HG02885 (cell line): ENCODE data around the gene SUSD4.
"Not testable (repeated sequence)": the region's sequence is repeated elsewhere in the genome, so short reads cannot be mapped to it uniquely, and the experiment has no call there.

Experiments
- ATAC-seq: cut with Tn5 transposase; IDR thresholded peaks from one replicate; pipeline ENCODE4 v1.9.1; 2021; ENCODE audit warnings: mild to moderate bottlenecking; ENCODE audit not compliant: unreplicated experiment, poor library complexity

Gene SUSD4

DNA sequence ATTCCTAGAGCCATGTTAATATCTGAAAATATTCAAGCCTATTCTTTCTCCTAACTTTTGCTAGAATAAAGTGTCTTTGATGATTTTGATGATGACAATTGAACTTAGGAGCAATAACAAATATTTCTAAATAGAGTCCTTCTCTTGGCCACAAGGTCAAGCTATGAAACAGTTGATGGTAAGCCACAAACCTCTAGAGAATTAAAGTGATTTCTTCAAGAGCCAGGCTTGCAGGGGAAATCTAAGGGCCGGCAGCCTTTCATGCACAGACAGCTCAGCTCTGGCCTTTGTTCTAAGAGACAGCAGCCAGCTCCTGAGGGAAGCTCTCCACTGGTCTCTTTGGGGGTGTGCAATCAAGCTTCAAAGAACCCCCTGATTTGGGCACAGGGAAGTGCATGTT lies 59.0 kb downstream of the SUSD4 start:
- no peak for ATAC-seq

DNA sequence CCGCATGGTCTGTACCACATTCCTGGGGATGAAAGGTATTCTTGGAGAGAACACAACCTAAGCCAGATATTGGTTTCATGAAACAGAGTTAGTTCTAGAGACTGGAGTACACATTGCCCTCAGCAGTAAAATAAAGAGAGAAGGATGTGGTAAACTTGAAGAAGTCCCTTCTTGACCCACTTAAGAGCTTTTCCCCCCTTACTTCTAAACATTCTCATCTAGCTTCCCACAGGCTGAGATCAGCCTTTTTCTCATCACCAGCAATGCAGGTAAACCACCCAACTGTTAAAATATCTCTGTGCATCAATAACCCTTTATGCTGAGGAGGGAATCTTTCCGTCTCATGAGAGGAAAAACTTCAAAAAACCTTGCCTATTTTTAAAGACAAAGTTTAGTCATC lies 62.6 kb downstream of the SUSD4 start:
- no peak for ATAC-seq

DNA sequence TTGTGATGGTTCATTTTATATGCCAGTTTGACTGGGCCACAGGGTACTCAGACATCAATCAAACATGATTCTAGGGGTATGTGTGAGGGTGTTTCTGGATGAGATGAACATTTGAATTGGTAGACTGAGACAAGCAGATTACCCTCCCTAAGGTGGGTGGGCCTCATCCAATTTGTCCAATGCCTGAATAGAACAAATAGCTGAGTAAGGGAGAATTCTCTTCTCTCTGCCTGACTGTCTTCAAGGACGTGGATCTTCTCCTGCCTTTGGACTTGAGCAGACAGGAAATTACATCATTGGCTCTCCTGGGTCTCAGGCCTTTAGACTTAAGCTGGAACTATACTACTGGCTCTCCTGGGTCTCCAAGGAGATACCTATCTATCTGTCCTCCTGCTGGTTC lies 64.4 kb downstream of the SUSD4 start:
- no peak for ATAC-seq

DNA sequence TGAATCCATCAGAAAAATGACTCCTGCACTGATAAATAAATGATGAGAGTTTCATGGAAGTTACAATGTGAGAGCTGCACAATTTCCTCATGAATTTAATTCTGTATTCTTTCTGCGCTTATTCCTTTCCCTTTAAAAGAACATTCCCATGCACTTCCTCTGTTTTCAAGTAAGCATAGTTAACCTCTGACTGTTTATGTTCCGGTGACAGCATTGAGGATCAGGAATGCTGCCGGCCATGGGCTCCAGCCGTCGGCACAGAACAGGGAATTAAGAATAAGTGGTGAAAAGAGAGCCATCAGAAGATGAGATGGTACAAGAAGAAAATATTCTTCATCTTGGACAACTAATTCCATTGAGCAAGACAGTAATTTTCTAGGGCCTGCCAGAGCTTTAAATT lies 65.3 kb downstream of the SUSD4 start:
- ATAC-seq: no peak

DNA sequence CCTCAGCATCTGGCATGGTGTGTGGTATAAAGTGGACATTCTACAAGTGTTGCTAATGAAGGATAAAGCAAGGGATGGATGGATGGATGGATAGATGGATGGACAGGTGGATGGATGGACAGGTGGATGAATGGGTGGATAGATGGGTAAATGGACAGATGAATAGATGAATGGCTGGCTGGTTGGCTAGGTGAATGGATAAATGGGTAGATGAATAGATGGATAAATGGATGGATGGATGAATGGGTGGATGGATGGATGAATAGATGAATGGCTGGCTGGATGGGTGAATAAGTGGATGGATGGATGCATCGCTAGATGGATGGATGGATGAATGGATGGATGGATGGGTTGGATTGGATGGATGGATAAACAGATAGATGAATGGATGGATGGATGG lies 66.2 kb downstream of the SUSD4 start:
- no peak for ATAC-seq

DNA sequence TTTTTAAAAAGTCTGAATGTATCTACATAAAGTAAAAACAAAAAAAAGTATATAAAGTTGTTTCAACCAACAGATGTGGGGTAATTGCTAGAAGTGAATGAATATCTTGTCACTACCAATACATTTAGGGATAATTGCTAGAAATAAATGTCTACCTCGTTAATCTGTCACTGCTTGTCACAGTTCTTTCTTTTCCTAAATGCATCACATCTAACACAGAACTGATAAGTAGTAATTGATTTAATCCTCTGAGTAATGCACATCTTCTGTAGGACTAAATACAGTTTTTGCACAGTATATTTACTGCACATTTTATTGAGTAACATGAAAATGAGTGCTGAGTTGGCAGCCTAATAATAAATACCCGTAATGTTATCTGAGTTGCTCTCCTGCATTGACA lies 72.2 kb downstream of the SUSD4 start:
- no peak for ATAC-seq

DNA sequence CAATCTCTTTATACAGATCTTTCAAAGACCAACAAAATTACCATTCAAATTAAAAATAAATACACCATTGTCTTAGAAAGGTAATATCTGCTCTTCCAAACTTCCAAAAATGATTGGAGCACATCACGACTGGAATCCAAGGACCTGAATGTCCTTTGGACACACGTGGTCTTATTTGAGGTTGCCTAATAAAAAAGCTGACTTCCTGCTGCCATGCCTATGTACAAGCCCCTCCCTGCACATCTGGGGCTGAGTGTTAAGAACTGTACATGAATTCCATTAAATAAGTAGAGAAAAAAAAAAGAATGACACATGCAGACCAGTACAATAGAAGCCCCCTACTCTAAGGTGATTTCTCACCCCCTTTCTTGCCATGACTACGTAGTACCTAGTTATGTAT lies 73.6 kb downstream of the SUSD4 start:
- no peak for ATAC-seq

DNA sequence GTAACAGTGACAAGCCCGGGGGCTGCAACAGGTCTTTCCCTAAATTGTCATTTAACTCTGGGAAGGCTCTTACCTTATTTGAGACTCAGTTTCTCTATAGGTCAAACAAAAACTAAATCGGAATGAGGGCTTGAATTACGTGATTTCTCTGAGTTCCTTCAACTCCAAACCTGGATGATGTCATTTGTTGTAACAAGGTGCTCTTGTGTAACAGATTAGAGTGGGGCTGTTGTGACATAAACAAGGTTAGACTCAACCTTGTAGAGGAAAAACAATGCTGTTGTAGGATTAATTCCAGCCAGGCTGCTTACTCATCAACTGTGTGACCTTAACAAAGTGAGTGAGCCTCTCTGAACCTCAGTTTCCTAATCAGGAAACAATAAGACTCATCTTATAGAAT lies 74.4 kb downstream of the SUSD4 start:
- ATAC-seq: no peak

DNA sequence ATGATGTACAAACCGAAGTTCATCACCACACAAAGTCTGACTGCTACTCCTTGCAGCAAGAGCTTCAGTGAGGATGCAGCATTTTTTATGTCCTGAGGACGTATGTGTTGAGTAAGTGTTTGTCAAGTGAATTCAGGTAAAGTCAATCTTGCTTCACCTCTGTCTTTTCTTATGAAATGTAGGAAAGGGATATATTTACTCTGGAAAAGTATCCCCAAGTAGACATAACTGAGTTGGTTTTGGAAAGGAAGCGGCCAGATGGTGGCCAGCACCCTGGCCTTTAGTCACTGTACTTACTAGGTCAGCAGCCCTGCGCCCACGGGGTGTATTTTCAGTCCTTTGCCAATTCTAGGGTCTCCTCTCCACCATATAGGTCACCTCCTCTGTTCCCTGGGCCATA lies 75.2 kb downstream of the SUSD4 start:
- ATAC-seq: no peak

DNA sequence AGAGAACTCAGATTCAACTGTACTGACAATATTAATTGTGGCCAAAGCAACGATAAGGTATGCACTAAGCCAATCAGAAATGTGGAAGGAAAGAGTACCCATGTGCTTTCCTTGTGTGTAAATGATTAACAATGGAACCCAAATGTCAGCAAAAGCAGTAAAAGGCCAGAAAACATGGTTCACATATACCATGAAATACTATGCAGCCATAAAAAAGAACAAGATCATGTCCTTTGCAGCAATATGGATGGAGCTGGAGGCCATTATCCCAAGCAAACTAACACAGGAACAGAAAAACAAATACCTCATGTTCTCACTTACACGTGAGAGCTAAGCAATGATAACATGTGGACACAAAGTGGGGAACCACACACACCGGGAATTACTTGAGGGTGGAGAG lies 78.5 kb downstream of the SUSD4 start:
- no peak for ATAC-seq

DNA sequence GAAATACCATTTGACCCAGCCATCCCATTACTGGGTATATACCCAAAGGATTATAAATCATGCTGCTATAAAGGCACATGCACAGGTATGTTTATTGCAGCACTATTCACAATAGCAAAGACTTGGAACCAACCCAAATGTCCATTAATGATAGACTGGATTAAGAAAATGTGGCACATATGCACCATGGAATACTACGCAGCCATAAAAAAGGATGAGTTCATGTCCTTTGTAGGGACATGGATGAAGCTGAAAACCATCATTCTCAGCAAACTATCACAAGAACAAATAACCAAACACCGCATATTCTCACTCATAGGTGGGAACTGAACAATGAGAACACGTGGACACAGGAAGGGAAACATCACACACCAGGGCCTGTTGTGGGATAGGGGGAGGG lies 80.3 kb downstream of the SUSD4 start:
- not testable (repeated sequence) for ATAC-seq

DNA sequence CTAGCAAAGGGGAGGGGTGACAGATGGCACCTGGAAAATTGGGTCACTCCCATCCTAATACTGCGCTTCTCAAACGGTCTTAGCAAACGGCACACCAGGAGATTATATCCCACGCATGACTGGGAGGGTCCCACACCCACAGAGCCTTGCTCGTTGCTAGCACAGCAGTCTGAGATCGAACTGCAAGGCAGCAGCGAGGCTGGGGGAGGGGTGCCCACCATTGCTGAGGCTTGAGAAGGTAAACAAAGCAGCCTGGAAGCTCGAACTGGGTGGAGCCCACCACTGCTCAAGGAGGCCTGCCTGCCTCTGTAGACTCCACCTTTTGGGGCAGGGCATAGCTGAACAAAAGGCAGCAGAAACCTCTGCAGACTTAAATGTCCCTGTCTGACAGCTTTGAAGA lies 85.7 kb downstream of the SUSD4 start:
- not testable (repeated sequence) for ATAC-seq

DNA sequence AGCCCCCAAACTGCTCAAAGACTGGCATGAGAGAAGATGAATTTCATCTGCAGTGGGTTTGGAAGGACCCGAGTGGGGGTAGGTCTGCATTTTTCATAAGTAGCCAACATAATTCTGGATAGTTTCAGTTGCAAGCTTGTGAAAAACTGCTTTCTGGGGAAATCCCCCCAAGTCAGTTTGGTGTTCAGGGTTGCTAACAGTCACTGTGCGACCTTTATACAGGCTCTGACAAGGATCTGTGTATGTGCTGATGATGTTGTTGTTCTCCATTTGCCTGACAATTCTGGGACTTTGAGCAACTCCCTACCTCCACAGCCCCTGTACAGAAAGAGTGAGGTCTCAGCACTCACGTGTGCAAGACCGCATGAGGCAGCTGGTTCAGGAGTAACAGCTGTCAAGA lies 87.9 kb downstream of the SUSD4 start:
- ATAC-seq: no peak

DNA sequence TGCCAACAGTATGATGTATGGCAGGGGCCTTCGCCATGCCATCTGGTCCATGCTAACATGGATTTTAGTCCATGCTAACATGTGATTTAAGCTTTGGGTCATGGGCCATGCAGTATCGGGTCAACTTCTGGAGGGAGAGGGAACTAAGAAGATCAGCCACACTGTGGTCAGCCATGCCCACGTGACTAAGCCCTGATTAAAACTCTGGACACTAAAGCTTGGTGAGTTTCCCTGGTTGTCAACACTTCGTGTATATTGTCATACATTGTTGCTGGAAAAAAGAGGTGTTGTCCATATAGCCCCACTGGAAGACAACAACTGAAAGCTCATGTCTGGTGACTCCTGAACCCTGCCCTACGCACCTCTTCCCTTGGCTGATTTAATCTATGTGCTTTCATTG lies 90.5 kb downstream of the SUSD4 start:
- no peak for ATAC-seq

DNA sequence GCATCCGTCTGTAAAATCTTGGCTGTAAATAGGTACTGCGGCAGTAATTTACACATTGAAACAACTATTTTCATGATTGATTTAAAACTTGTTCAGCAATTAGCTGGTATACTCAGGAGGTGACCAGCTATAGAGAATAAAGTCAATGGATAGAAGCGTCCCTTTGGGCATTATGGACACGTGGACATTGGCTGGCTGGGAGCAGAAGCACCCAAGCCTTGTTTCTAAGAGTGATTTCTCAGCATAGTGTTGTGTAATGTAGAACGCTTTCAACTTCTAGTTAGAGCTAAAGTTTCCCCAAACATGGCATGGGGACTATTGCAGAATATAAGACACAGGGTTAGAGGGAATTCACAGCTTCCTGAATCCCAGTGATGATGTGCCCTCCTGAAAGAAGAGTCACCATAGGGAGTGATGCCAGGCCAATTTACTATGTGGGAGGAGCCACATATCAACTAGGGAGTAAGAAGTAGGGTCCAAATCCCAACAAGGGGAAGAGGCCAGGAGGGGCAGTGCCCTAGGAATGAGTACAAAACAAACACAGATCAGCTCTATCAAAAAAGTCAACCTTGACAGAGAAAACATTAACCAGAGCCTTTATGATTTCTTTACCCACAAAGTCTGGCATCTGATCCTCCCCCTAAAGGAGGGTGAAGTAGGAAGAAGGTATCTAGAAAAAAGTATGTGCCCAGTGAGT lies 92.7 kb downstream of the SUSD4 start:
- ATAC-seq: no peak

DNA sequence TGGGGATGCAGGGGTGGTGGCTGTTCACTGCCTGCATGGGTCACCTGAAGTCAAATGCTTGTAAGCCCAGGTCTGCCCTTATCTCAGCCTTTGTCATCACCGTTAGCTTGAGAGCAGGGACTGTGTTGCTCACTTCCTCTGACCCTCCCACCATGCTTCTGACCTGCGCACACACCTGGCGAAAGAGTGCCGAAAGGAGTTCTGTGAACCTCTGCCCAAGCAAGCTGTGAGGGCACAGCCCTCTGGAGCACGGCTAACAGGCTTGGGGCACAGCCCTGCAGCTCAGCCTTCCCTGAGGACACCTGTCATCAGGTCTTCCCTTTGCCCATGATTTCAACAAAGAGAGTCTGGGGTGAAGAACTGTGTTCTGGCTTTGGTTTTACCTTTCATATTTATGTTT lies 93.8 kb downstream of the SUSD4 start:
- no peak for ATAC-seq

DNA sequence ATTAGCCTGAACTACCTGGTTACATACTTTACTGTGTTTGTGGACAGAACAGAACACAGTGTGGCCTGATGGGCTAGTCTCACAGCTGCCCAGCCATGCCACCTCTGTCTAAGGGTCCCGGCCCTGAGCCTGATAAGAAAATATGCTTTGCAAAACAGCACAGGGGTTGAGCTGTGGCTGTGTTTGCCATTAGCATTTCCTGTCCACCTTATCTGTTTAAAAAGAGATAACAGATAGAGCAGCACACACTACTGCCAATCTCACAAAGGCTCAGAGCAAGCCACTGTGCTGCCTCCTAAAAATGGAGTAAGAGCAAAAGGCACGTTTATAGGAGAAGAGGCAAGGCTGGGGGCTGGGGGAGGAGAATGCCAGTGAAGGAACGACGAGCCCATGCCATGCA lies 95.0 kb downstream of the SUSD4 start:
- ATAC-seq: no peak

DNA sequence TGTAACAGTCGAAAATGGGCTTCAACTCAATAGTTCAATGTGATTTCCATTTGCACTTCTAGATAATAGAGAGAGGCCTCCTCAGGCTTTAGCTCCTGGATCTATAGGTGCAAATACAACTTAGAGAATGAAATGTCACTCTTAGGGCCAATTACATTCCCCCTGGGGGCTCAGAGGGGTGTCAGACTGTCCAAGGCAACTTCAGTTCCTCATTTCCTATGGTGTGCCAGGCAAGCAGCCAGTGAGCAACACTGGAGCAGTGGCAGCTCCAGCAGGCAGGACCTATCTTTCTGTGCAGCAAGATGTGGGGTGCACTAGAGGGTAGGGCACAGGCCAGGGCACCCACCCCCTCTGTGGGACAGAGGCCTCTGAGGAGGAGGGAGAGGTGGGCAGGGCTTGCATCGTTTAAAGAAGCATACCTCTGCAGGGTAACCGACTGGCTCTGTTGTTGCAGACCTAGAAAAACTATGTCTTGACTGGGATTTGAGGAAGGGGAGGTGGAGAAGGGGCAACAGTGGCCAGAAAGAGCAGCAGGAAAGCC lies 97.3 kb downstream of the SUSD4 start:
- ATAC-seq: no peak

DNA sequence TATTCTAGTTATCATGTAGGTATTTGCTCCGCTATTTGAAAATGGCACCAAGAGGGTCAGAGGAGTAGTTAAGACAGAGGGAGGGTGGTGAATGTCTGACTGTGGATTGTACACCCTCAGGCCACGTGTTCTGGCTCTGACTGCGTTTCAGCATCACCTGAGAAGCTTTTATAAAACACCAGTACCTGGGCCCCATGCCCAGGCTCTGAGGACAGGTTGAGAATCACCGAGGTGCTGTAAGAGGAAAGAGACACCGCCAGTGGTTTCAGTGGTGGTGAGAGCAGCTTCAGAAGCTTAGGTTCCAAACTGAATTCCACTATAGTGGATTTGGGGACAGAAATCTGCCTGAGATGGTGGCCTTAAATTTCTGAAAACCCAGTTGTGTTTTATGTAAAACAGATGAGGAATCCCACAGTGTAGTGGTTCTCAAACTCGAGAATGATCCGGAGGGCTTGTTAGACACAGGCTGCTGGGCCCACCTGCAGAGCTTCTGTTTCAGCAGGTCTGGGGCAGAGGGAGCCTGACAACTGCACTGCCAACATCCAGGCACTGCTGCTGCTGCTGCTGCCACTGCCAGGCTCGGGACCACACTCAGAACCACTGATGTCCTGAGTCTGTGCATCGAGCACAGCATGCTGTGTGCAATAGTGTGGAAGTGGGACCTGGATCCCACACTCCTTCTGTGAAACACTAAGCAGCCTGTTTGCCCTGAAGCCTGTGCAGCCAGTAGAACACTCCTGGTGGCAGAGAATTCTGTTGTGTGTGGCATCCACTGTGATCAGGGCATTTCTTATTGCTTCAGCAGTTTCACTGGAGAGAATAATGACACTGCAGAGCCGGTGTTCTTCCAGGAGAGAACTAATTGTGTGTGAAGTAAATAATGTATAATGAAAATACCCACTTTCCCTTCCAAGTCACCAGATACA lies 98.7 kb downstream of the SUSD4 start:
- ATAC-seq: no peak

DNA sequence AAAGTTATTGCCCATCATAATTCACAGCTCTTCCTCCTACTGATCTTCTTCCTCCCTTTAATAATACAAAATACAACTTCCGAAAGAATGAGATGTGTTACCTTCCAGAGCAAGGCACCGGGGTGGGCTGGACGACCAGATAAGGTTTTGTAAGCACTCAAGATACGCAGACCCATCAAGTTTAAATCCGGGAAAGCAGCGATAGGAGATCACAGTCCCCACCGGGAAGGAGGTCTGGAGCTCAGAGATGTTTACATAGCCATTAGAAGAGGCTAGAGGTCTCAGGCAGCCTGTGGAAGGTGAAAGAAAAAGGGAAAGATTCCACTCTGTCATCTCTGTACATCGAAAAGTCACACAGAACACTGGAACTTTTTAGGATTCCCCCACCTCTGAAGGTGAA lies 99.4 kb downstream of the SUSD4 start:
- no peak for ATAC-seq

DNA sequence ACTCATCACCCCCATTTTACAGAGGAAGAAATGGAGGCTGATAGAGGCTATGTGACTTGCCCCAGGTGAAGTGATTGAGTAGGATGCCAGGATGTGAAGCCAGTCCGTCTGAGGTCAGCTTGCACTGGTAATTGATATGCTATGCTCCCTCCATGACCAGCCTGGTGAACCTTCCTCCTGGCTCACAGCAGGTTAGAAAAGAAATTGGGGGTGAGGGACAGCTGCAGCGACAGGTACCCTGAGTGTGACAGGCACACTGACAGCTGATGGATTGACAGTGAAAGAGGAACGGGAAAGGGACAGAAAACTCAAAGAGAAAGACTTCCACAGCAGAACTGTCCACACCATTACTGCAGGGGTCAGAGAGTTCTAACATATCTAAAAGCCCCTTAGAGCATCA lies 102.1 kb downstream of the SUSD4 start:
- no peak for ATAC-seq

DNA sequence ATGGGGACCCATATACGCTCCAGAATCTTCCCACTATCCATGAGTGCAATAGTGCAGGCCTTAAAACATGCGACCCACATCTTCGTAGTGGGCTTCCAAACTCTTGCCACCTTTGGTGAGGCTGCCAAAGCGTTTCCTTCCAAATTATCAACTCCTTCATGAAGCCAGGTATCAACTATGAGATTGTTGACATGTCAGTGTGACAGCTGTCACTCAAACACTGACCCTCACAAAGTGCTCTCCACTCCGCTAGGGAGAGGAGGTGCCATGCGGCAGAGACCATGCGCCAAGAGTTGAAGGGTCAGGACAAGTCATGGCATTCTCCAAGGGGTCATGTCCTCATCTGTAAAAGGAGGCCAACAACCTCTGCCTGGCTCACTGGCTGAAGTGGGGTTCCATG lies 103.3 kb downstream of the SUSD4 start:
- no peak for ATAC-seq
